Mesendoderm (in vitro differentiated cells): ENCODE data around the gene MMP23B.

Source experiments
- DNase-seq: peaks from one replicate; pipeline ENCODE4 v3.0.0; 2013
- H2AK5ac ChIP-seq: 2 replicates; pipeline ENCODE4 v1.6.1; 2013; ENCODE audit warnings: low read length, inconsistent platforms
- H2BK120ac ChIP-seq: 2 replicates; pipeline ENCODE4 v1.6.1; 2013; ENCODE audit warnings: low read depth, mild to moderate bottlenecking, low read length, moderate library complexity, mixed read lengths
- H2BK15ac ChIP-seq: replicated peaks from 2 replicates; pipeline ENCODE4 v1.6.1; 2013; ENCODE audit warnings: low read depth, mild to moderate bottlenecking, moderate library complexity
- H2BK5ac ChIP-seq: 2 replicates; pipeline ENCODE4 v1.6.1; 2013; ENCODE audit warnings: low read length, inconsistent platforms
- H3K18ac ChIP-seq: 2 replicates; pipeline ENCODE4 v1.6.1; 2013; ENCODE audit warnings: mild to moderate bottlenecking, low read length, mixed read lengths
- H3K23ac ChIP-seq: one replicate; pipeline ENCODE4 v1.6.1; 2013; ENCODE audit warnings: low read length
- H3K27ac ChIP-seq: 2 replicates; pipeline ENCODE4 v1.5.1; 2013; ENCODE audit warnings: low read depth, mild to moderate bottlenecking, inconsistent platforms, low read length, moderate library complexity
- H3K27me3 ChIP-seq: 2 replicates; pipeline ENCODE4 v1.6.1; 2013; ENCODE audit warnings: low read length, control low read depth, mild to moderate bottlenecking, inconsistent platforms; ENCODE audit not compliant: insufficient read depth, poor library complexity
- H3K36me3 ChIP-seq: 2 replicates; pipeline ENCODE4 v1.6.1; 2013; ENCODE audit warnings: low read length, inconsistent platforms; ENCODE audit not compliant: control insufficient read depth, insufficient read depth
- H3K4ac ChIP-seq: one replicate; pipeline ENCODE4 v1.6.1; 2013; ENCODE audit warnings: low read depth, mild to moderate bottlenecking, low read length, moderate library complexity
- H3K4me1 ChIP-seq: 2 replicates; pipeline ENCODE4 v1.6.1; 2013; ENCODE audit warnings: low read depth, low read length, inconsistent platforms; ENCODE audit not compliant: control insufficient read depth
- H3K4me2 ChIP-seq: 2 replicates; pipeline ENCODE4 v1.6.1; 2013; ENCODE audit warnings: low read length
- H3K4me3 ChIP-seq: 2 replicates; pipeline ENCODE4 v1.5.1; 2013; ENCODE audit warnings: mild to moderate bottlenecking, low read length
- H3K56ac ChIP-seq: one replicate; pipeline ENCODE4 v1.6.1; 2013; ENCODE audit warnings: low read length
- H3K79me1 ChIP-seq: 2 replicates; pipeline ENCODE4 v1.6.1; 2013; ENCODE audit warnings: low read length, inconsistent platforms
- H3K79me2 ChIP-seq: 2 replicates; pipeline ENCODE4 v1.6.1; 2013; ENCODE audit warnings: mild to moderate bottlenecking, low read length; ENCODE audit not compliant: control insufficient read depth, insufficient read depth
- H3K9ac ChIP-seq: 2 replicates; pipeline ENCODE4 v1.6.1; 2013; ENCODE audit warnings: low read length, inconsistent platforms
- H4K5ac ChIP-seq: one replicate; pipeline ENCODE4 v1.6.1; 2013; ENCODE audit warnings: low read length
- H4K8ac ChIP-seq: one replicate; pipeline ENCODE4 v1.6.1; 2013; ENCODE audit warnings: low read depth, mild to moderate bottlenecking, control low read depth, low read length, moderate library complexity
- WGBS: extraction: QIAGEN DNeasy Blood & Tissue Kit; methylation state at CpG from one replicate; pipeline ENCODE4 v1.1.7; 2013; ENCODE audit warnings: low lambda C conversion rate, missing lambda C conversion rate; ENCODE audit not compliant: insufficient coverage; ENCODE audit errors: extremely low coverage; 5-methylcytosine and 5-hydroxymethylcytosine counted together

MMP23B gene

GRCh38 chr1:1598720-1599029 is 33.3 kb upstream of the MMP23B start:
- no peaks in the 10 kb centered on the region for H3K79me2 ChIP-seq
- no peak overlapping the region for H3K18ac ChIP-seq
- no CpG with 5 or more reads among the region's 13 CpGs for WGBS
- H3K4me1 ChIP-seq = no peaks in the 10 kb centered on the region
- no peak overlapping the region for H3K4me2 ChIP-seq
- H4K8ac ChIP-seq = no peak overlapping the region
- H3K27ac ChIP-seq = no peak overlapping the region
- H3K4me3 ChIP-seq = no peak overlapping the region
- H3K56ac ChIP-seq = no peak overlapping the region
- no peak overlapping the region for H2AK5ac ChIP-seq
- H2BK15ac ChIP-seq = no peak overlapping the region
- DNase-seq = no peak
- no peak overlapping the region for H3K4ac ChIP-seq
- peaks cover 14% of the 10 kb centered on the region for H3K27me3 ChIP-seq
- no peak overlapping the region for H4K5ac ChIP-seq
- H3K9ac ChIP-seq = no peak overlapping the region
- no peak overlapping the region for H2BK120ac ChIP-seq
- no peak overlapping the region for H3K23ac ChIP-seq
- H3K36me3 ChIP-seq = no peaks in the 10 kb centered on the region
- no peak overlapping the region for H2BK5ac ChIP-seq
- no peaks in the 10 kb centered on the region for H3K79me1 ChIP-seq

GRCh38 chr1:1599030-1599934 is 32.7 kb upstream of the MMP23B start:
- no peak overlapping the region for H3K23ac ChIP-seq
- no peak overlapping the region for H2BK15ac ChIP-seq
- peak overlapping the region; percentile 73 for H3K56ac ChIP-seq
- no peak overlapping the region for H4K8ac ChIP-seq
- H3K4me2 ChIP-seq = peak overlapping the region; percentile 36
- H3K4ac ChIP-seq = no peak overlapping the region
- no peak overlapping the region for H3K27ac ChIP-seq
- no peak overlapping the region for H3K18ac ChIP-seq
- H3K4me1 ChIP-seq = no peaks in the 10 kb centered on the region
- H3K79me1 ChIP-seq = no peaks in the 10 kb centered on the region
- H4K5ac ChIP-seq = no peak overlapping the region
- no peak overlapping the region for H3K4me3 ChIP-seq
- no peak overlapping the region for H2BK120ac ChIP-seq
- H3K79me2 ChIP-seq = no peaks in the 10 kb centered on the region
- H3K27me3 ChIP-seq = peaks cover 14% of the 10 kb centered on the region
- no peaks in the 10 kb centered on the region for H3K36me3 ChIP-seq
- peak; percentile 32 for DNase-seq
- H3K9ac ChIP-seq = peak overlapping the region; percentile 24
- no peak overlapping the region for H2BK5ac ChIP-seq
- no CpG with 5 or more reads among the region's 111 CpGs for WGBS
- H2AK5ac ChIP-seq = no peak overlapping the region

GRCh38 chr1:1599935-1600860 is 31.8 kb upstream of the MMP23B start, which contains the start of gene FNDC10:
Gene FNDC10, minus strand, starts transcription at chr1:1600135. Its CDS starts 120 bp downstream, at chr1:1600015.
- no peak within 1 kb of the TSS for H2BK5ac ChIP-seq
- H3K4me1 ChIP-seq = no peaks in the 10 kb centered on the region
- no peak within 1 kb of the TSS for H2BK120ac ChIP-seq
- no peak within 1 kb of the TSS for H4K8ac ChIP-seq
- peak within 1 kb of the TSS; percentile 24 for H3K9ac ChIP-seq
- peaks cover 14% of the 10 kb centered on the region for H3K27me3 ChIP-seq
- peak within 1 kb of the TSS; percentile 36 for H3K4me2 ChIP-seq
- no peak within 1 kb of the TSS for H3K23ac ChIP-seq
- H3K27ac ChIP-seq = no peak within 1 kb of the TSS
- no peak within 1 kb of the TSS for H3K18ac ChIP-seq
- no peak within 1 kb of the TSS for H3K4ac ChIP-seq
- no peak within 1 kb of the TSS for H4K5ac ChIP-seq
- H3K79me1 ChIP-seq = no peaks in the 10 kb centered on the region
- DNase-seq = no peak
- no peak within 1 kb of the TSS for H2BK15ac ChIP-seq
- H3K36me3 ChIP-seq = no peaks in the 10 kb centered on the region
- peak within 1 kb of the TSS; percentile 73 for H3K56ac ChIP-seq
- H3K79me2 ChIP-seq = no peaks in the 10 kb centered on the region
- no CpG with 5 or more reads among the region's 125 CpGs for WGBS
- H2AK5ac ChIP-seq = no peak within 1 kb of the TSS
- no peak within 1 kb of the TSS for H3K4me3 ChIP-seq

- H3K79me2 ChIP-seq = no peaks in the 10 kb centered on the region
- H3K27ac ChIP-seq = no peak overlapping the region
- no peak overlapping the region for H2AK5ac ChIP-seq
- H3K36me3 ChIP-seq = no peaks in the 10 kb centered on the region
- no peaks in the 10 kb centered on the region for H3K4me1 ChIP-seq
- no peak overlapping the region for H3K23ac ChIP-seq
- H2BK120ac ChIP-seq = no peak overlapping the region
- whole genome bisulfite sequencing = no CpG with 5 or more reads among the region's 22 CpGs
- peaks cover 14% of the 10 kb centered on the region for H3K27me3 ChIP-seq
- H3K4me3 ChIP-seq = no peak overlapping the region
- no peak overlapping the region for H2BK15ac ChIP-seq
- no peaks in the 10 kb centered on the region for H3K79me1 ChIP-seq
- no peak overlapping the region for H3K18ac ChIP-seq
- H2BK5ac ChIP-seq = no peak overlapping the region
- no peak overlapping the region for H3K4me2 ChIP-seq
- H3K9ac ChIP-seq = no peak overlapping the region
- no peak overlapping the region for H3K4ac ChIP-seq
- H4K8ac ChIP-seq = no peak overlapping the region
- no peak overlapping the region for H4K5ac ChIP-seq
- DNase-seq = no peak
- no peak overlapping the region for H3K56ac ChIP-seq
Observed at GRCh38 chr1:1600861-1601563, 31.0 kb upstream of the MMP23B start.

GRCh38 chr1:1601564-1602303 is 30.2 kb upstream of the MMP23B start:
- H3K9ac ChIP-seq = no peak overlapping the region

More at GRCh38 chr1:1601564-1602303, 30.2 kb upstream of the MMP23B start:
- H3K79me1 ChIP-seq = no peaks in the 10 kb centered on the region
- H3K79me2 ChIP-seq = no peaks in the 10 kb centered on the region
- H2BK5ac ChIP-seq = no peak overlapping the region
- H2BK15ac ChIP-seq = no peak overlapping the region
- H3K4me2 ChIP-seq = no peak overlapping the region
- peaks cover 14% of the 10 kb centered on the region for H3K27me3 ChIP-seq
- H3K18ac ChIP-seq = no peak overlapping the region
- no peak overlapping the region for H2BK120ac ChIP-seq
- no peak overlapping the region for H3K4ac ChIP-seq
- no peak overlapping the region for H3K4me3 ChIP-seq
- WGBS = no CpG with 5 or more reads among the region's 15 CpGs
- H3K23ac ChIP-seq = no peak overlapping the region
- no peak overlapping the region for H4K8ac ChIP-seq
- H3K27ac ChIP-seq = no peak overlapping the region
- H2AK5ac ChIP-seq = no peak overlapping the region
- no peaks in the 10 kb centered on the region for H3K36me3 ChIP-seq
- no peak for DNase-seq
- no peak overlapping the region for H3K56ac ChIP-seq
- H3K4me1 ChIP-seq = no peaks in the 10 kb centered on the region
- no peak overlapping the region for H4K5ac ChIP-seq
